Right forelimb (tissue), 1 donor: ENCODE results near the gene CWC22.
"Not testable (repeated sequence)": the region's sequence is repeated elsewhere in the genome, so short reads cannot be mapped to it uniquely, and the experiment has no call there.

Experiments
- DNase-seq: peaks from one replicate; pipeline ENCODE4 v3.0.0-alpha.2; 2018

Gene CWC22

GRCh38 chr2:180006781-180007579 lies at the start of gene CWC22:
Gene CWC22 (minus strand): TSS chr2:180007297. CDS start chr2:179993341, 13,956 bp downstream.
- DNase-seq: peak; percentile 90

DNA sequence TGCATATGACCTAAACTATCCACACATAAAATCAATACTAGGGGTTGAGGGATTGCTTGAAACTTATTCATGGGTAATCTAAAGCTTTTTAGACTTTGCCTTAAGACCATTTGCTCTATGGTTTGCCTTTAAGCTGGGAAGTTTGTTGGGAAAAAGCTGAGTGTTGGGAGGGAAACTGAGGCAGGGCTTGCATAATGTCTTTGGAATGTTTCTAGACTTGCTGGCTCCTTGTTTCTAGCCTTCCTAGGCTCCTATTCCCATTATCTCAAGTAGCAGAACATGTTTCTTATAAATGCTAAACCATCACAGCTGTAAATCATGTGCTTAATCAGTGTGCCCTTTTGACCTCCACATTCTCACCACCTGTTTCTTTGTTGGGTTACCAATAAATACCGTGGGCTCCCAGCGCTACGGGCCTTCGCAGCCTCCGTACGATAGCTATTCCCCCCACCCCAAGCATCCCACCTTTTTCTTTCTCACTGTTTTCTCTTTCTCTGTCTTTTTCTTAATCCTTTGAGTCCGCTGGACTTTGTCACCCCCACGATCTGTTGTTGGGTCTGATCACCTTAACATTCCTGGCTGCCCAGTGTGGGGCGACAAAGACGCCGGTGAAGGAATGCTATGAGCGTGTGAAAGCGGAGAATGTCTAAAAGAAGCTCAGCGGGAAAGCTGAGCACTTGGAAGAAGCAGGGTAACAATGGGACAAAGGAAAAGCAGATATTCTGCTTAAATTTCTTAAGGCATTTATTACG lies 49.4 kb upstream of the CWC22 start:
- DNase-seq: no peak

DNA sequence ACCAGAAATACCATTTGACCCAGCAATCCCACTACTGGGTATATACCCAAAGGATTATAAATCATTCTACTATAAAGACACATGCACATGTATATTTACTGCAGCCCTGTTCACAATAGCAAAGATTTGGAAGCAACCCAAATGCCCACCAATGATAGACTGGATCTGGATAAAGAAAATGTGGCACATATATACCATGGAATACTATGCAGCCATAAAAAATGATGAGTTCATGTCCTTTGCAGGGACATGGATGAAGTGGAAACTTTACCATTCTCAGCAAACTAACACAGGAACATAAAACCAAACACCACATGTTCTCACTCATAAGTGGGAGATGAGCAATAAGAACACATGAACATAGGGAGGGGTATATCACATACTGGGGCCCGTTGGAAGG lies 47.5 kb upstream of the CWC22 start:
- not testable (repeated sequence) for DNase-seq

- DNase-seq: no peak
These were observed 43.1 kb upstream of the CWC22 start for GRCh38 chr2:180050246-180050645.

GRCh38 chr2:180048251-180048650 lies 41.2 kb upstream of the CWC22 start:
- DNase-seq: no peak

GRCh38 chr2:180046776-180047175 lies 39.7 kb upstream of the CWC22 start:
- DNase-seq: no peak

DNA sequence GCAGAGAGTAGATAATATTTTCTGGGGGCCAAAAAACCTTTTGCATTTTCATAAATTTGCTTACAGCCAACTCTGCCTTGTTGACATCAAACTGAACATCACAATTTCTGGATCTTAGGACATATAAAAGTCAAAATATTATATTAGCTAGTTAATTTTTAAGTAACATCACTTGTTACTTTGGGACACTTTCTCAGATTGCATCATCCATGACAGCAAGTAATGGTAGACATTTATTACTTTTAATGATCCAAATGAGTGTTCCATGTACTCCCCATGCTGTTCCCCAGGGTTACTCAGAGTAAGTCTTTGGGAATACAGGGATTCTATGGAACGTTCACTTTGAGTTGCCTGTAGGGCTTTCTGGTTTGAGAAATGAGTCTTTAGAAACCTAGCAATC lies 39.1 kb upstream of the CWC22 start:
- no peak for DNase-seq

DNA sequence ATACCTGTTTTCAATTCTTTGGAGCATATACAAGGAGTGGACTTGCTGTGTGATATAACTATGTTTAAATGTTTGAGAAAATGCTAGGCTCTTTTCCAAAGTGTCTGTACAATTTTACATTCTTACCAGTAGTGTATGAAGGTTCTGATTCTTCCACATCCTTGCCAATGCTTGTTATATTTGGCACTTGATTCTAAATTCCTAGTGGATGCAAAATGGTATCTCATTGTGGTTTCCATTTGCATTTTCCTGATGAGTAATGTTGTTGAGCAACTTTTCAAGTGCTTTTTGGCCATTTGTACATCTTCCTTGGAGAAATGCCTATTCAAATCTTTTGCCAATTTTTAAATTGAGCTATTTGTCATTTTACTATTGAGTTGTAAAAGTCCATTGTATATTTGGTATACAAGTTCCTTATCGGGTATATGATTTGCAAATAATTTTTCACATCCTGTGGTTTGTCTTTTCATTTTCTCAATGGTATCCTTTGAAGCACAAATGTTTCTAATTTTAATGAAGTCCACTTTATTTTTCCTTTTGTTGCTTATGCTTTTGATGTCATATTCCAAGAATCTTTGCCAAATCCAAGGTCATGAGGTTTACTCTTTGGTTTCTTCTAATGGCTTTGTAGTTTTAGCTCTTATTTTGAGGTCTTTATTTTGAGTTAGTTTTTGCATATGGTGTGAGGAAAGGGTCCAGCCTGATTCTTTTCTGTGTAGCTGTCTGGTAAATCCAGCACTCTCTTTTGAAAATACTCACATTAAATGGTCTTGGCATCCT lies 33.2 kb upstream of the CWC22 start:
- DNase-seq: no peak

DNA sequence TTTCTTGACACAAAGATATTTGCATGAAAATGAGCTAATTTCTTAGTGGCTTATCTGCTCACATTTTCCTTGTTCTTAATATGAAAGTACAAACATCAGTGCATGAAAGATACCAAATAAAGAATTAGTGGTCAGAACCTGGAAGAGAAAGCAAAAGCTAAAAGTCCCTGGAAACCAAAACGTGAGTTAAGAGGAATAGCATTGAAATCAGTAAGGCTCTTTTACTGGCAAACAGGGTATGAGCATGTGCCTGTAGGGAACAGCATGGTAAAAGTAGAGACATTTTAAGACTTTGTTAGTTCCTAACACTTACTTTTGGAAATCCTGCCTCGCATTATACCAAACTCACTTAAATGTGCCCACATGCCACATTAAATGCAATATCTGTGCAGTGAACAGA lies 31.9 kb upstream of the CWC22 start:
- no peak for DNase-seq

DNA sequence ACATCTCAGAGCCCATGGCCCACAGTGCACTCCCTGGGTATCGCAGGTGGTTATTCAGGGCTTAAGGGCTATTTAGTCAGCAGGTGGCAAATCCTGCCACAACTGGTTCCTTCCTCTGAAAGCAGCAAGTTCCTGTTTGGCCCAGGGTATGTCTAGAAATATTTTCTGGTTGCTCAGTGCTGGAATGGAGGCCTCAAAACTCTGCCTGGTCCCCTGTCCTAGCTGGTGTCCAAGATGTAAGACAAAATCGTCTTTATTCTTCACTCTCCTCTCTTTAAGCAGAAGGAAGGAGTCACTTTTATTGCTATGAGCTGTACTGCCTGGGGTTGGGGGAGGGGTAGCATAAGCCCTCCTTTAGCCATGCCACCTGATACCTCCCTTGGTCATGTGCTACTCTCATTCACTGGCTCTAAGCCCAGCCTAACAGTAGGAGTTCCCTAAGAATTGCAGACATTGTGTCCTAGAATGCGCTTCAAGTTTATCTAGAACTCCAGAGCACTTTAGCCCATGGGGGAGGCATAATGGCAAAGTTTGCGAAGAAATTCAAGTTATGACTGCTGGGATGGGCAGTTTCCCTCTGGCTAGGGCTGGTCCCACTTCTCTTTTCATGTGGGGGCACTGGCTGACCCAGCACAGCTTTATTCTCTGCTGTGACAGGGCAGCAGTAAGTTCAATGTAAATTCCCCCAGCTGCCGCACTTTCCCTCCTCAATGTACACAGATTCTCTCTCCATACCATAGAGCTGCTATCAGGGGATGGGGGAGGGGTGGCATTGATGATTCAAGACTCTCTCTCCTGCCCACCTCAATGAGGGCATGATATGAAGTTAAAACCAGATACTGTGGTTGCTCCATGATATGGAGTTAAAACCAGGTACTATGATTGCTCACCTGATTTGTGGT lies 27.1 kb upstream of the CWC22 start:
- no peak for DNase-seq

- no peak for DNase-seq
These were observed 22.5 kb upstream of the CWC22 start for GRCh38 chr2:180029575-180029974.

- DNase-seq: no peak
These were observed 14.8 kb upstream of the CWC22 start for GRCh38 chr2:180021850-180022249.

DNA sequence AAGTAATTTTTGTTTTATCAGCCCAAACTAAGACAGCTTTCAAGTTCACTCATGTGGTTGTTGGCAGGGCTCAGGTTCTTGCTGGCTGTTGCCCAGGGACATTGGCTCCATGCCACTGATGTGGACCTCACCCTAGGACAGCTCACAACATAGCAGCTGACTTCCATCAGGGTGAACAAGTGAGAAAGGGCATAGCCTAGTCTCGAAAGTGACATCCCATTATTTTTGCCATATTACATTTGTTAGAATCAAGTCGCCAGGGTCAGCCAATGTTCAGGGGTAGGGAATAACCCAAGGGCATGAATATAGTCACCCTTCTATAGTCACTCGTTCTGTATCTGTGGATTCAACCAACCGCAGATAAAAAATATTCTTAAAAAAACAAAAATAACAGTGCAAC lies 10.7 kb upstream of the CWC22 start:
- no peak for DNase-seq

DNA sequence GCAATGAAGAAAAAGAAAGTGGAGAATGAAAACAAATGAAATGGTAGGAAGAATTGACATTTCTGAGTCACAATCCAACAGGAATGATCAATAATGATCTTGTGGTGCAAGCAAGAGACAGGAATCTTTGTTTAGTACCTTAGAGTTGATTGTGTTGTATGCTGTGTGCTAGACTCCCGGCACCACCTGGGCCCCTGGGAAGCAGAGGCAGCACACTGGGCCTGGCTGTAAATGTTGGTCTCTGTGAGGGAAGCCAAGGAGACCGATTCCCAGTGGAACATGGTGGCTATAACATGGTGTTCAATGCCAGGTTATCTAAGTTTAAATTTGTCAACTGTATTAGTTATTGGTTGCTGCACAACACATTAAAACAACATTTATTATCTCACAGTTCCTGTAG lies 9.8 kb upstream of the CWC22 start:
- no peak for DNase-seq

DNA sequence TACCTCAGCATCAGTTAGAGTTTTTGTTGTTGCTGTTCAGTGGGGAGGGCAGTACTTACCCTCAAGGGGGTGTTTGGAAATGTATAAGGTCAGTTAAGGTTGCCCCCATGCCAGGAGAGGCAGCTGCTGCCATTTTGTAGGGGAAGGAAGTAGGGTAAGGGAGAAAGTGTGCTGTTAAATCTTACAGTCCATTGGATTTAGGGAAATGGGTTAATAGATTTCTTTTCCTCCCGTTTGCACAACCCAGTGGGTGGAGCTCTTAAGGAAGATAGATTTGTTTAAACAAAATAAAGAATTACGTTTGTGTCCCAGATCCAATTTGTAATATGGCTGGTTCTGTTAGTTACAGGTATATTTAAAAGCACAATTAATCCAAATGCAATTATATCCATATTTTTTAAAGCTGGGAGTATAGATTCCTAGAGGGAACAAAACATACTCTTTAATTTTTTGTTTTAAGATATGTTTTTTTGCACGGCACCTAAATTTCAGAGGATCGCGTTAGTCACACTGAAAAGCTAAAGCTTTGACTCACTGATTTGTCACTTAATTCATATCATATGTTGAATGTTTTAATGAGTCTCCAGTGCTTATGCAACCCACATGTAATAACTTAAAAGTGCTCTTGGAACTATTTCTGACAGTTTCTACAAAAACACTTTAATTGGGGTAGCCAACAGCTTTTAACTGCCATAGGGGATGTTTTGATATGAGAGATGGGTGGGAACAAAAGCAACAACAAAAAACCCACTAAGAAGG lies 9.0 kb upstream of the CWC22 start:
- no peak for DNase-seq

DNA sequence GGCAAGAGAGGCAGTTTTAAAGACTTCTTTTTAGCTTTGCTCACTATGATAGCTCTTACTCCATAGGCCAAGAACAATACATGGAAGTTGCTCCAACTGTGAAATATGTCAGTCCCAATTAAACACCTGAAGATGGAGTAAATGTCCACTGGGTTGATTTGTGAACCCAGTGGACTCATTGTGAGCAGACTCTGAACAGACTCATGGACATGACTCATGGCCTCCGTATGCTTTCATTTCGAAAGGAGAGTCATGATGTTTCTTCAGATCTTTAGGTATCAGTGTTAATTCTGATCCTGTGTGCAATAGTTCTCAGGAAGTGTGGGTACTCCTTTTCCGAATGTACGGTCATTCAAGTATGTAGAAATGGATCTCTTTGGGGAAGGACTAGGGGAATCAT lies 5.4 kb upstream of the CWC22 start:
- DNase-seq: no peak

- no peak for DNase-seq
These were observed 3.6 kb upstream of the CWC22 start for GRCh38 chr2:180010701-180011100.

GRCh38 chr2:180006231-180006630 lies 866 bp downstream of the CWC22 start:
- no peak for DNase-seq

GRCh38 chr2:180005465-180005864 lies 1.6 kb downstream of the CWC22 start:
- not testable (repeated sequence) for DNase-seq

DNA sequence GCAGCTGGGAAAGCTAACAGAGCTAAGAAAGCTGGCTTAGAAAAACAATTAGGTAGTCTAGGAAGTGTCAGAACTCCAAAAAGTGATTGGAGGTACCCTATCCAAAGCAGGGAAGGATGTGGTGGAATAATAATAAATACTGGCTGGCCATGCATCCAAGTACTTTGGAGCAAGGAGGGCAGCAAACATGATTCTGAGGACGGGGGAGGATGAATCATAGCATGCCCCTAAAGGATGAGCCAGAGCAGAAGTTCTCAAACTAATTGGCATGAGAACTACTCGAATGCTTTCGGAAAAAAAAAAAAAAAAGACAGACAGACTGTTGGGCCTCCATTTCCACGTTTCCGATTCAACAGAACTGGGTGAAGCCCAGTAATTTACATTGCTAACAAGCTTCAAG lies 2.4 kb downstream of the CWC22 start:
- DNase-seq: no peak

- no peak for DNase-seq
These were observed 3.5 kb downstream of the CWC22 start for GRCh38 chr2:180003559-180003958.

DNA sequence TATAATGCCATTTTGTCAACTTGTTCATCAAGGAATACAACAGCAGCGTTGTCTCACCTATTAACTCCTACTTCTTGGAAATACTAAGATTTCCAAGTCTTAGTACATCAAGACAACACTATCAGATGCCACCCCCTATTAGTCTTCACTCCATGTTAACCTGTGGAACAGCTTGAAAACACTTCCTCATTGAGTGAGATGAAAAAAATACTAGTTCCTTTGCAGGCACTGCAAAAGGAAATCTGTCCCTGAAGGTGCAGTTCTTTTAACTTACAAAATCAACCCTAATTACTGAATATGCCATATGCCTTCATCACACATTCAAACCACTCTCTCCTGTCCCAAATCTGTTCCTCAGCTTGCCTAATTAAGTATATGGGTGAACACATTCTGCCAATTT lies 4.0 kb downstream of the CWC22 start:
- DNase-seq: no peak
